ENCODE data around the gene EVC2.
A peak's percentile ranks its signal among the peaks of the same experiment; 100 is the strongest.

Gene EVC2

GRCh38 chr4:5754529-5754881, 46.1 kb upstream of the EVC2 start:
- H3K9ac ChIP-seq (ENCODE audit: low read length): no peak overlapping the region
- no peak overlapping the region for H2AFZ ChIP-seq (ENCODE audit: low read depth, low read length)
- H3K36me3 ChIP-seq (replicated peaks; ENCODE audit: low read depth, low read length): peaks cover 6% of the 10 kb centered on the region
- peaks cover 10% of the 10 kb centered on the region for H4K20me1 ChIP-seq (ENCODE audit: insufficient read depth, low read length)
- TF ChIP-seq EZH2phosphoT487 (IDR thresholded peaks at IDR 0.05; ENCODE audit: low read depth): no peak
- no peak for TF ChIP-seq CTCF (IDR thresholded peaks at IDR 0.05; ENCODE audit: low read depth, low read length)
- H3K27ac ChIP-seq (ENCODE audit: low read length): no peak overlapping the region
- no peaks in the 10 kb centered on the region for H3K9me3 ChIP-seq (ENCODE audit: insufficient read depth, low read length)
- no peaks in the 10 kb centered on the region for H3K79me2 ChIP-seq (ENCODE audit: low read length)
- H3K4me2 ChIP-seq (ENCODE audit: low read length): no peak overlapping the region
- peaks cover 28% of the 10 kb centered on the region for H3K4me1 ChIP-seq (ENCODE audit: low read length)
- H3K4me3 ChIP-seq (ENCODE audit: low read length): no peak overlapping the region
- no peaks in the 10 kb centered on the region for H3K27me3 ChIP-seq (ENCODE audit: low read depth, low read length)

DNA sequence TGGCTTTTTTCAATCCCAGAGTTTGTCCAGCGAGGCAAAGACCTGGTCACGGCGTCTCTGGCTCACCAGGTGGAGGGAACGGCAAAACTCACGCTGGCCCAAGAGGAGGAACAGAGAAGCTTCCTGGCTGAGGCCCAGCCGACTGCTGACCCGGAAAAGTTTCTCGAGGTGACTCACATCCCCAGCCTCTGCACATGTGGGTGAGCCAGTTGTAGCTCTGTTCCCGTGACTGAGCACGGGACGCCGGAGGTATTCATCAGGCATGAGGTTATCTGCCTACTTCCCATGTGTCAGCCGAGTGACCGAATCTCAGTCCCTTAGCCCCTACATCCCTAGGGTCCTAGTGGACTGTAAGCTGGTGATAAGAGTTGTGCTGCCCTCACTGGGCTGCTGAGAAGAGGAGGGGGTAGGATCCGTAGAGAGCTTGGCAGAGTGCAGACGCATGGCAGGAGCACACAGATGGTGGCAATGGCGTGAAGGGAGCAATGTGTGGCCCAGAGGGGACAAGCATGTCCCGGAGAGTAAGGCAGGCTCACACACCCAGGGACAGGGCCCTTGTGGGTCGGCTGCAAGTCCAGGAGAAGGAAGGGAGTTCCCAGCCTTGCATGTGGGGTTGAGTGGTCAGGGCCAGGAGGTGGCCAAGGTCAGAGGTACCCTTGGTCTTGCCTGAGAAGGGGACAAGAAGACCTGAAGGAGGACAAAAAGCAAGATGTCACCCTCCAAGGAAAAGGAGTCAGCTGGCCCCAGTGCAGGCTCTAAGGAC, 45.6 kb upstream of the EVC2 start:
- no peak overlapping the region for H2AFZ ChIP-seq (ENCODE audit: low read depth, low read length)
- peaks cover 26% of the 10 kb centered on the region for H3K4me1 ChIP-seq (ENCODE audit: low read length)
- peak overlapping the region; percentile 62 for H3K4me2 ChIP-seq (ENCODE audit: low read length)
- no peaks in the 10 kb centered on the region for H3K79me2 ChIP-seq (ENCODE audit: low read length)
- no peaks in the 10 kb centered on the region for H3K27me3 ChIP-seq (ENCODE audit: low read depth, low read length)
- H3K4me3 ChIP-seq (ENCODE audit: low read length): peak overlapping the region; percentile 32; the same call in 1 of the 2 replicates
- H3K9ac ChIP-seq (ENCODE audit: low read length): peak overlapping the region; percentile 33; the same call in 1 of the 2 replicates
- H3K9me3 ChIP-seq (ENCODE audit: insufficient read depth, low read length): no peaks in the 10 kb centered on the region
- peak overlapping the region; percentile 24 for H3K27ac ChIP-seq (ENCODE audit: low read length)
- peaks cover 6% of the 10 kb centered on the region for H3K36me3 ChIP-seq (replicated peaks; ENCODE audit: low read depth, low read length)
- TF ChIP-seq CTCF (IDR thresholded peaks at IDR 0.05; ENCODE audit: low read depth, low read length) (no peak), EZH2phosphoT487 (IDR thresholded peaks at IDR 0.05; ENCODE audit: low read depth) (no peak)
- peaks cover 4% of the 10 kb centered on the region for H4K20me1 ChIP-seq (ENCODE audit: insufficient read depth, low read length)

DNA sequence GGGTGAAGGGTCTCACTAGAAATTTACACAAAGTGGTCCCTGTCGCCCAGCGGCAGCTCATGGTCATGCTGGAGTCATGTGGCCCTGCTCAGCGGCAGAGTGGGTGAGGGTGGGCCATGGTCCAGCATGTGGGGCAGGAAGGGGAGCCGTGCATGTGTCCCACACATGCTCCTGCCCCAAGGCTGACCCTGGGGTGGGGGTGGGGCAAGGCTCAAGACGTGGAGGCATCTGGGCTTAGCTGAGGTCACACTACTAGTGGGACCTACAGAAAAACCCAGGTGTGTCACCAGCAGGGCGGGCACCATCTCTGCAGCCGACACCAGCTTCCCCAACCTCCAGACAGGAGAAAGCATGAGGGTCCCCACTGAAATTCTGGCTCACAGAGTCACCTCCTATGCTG, 45.0 kb upstream of the EVC2 start:
- Histone ChIP-seq H2AFZ (ENCODE audit: low read depth, low read length) (no peak overlapping the region), H3K4me2 (ENCODE audit: low read length) (peak overlapping the region; percentile 62), H3K4me3 (ENCODE audit: low read length) (peak overlapping the region; percentile 32; the same call in 1 of the 2 replicates), H3K27ac (ENCODE audit: low read length) (peak overlapping the region; percentile 24; the same call in 1 of the 2 replicates), H4K20me1 (ENCODE audit: insufficient read depth, low read length) (peaks cover under 1% of the 10 kb centered on the region; the same call in 1 of the 2 replicates), H3K79me2 (ENCODE audit: low read length) (no peaks in the 10 kb centered on the region), H3K9ac (ENCODE audit: low read length) (peak overlapping the region; percentile 33; the same call in 1 of the 2 replicates), H3K27me3 (ENCODE audit: low read depth, low read length) (no peaks in the 10 kb centered on the region), H3K9me3 (ENCODE audit: insufficient read depth, low read length) (no peaks in the 10 kb centered on the region), H3K4me1 (ENCODE audit: low read length) (peaks cover 20% of the 10 kb centered on the region), H3K36me3 (replicated peaks; ENCODE audit: low read depth, low read length) (peaks cover 6% of the 10 kb centered on the region)
- no peak for TF ChIP-seq EZH2phosphoT487 (IDR thresholded peaks at IDR 0.05; ENCODE audit: low read depth)
- no peak for TF ChIP-seq CTCF (IDR thresholded peaks at IDR 0.05; ENCODE audit: low read depth, low read length)

DNA sequence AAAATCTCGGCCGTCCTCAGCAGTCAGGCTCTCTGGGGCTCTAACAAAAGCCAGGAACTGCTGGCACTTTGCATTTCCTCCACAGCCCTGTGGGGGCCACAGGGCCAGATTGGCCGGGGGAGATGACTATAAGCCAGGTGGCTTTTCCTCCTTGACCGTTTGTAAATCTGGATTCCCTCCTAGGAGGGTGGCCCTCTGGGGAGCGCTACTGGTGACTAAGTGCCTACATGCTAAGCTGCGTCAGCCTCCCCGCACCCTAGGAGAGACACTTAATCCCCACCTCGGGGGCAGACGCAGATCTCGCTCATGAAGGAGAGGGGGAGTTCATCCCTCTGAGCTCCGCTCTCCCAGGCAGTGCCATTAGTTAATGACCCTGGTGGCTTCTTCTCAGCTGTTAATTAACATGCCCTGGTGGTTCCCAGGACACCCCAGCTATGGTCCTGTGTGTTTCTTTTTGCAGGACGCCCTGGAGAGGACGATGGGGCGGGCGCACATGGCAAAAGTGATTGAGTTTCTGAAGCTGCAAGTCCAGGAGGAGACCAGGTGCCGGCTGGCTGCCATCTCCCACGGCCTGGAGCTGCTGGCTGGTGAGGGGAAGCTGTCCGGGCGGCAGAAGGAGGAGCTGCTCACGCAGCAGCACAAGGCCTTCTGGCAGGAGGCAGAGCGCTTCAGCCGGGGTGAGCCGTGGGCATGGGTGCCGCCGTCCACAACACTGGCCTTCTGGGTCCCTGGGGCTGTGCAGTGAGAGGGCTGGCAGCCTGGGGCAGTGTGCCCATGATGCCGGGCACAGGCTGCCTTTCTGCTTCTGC, 44.2 kb upstream of the EVC2 start:
- Histone ChIP-seq H3K4me1 (ENCODE audit: low read length) (peaks cover 15% of the 10 kb centered on the region), H3K4me2 (ENCODE audit: low read length) (no peak overlapping the region), H4K20me1 (ENCODE audit: insufficient read depth, low read length) (no peaks in the 10 kb centered on the region), H3K36me3 (replicated peaks; ENCODE audit: low read depth, low read length) (peaks cover 13% of the 10 kb centered on the region), H3K9ac (ENCODE audit: low read length) (no peak overlapping the region), H3K27me3 (ENCODE audit: low read depth, low read length) (no peaks in the 10 kb centered on the region), H3K9me3 (ENCODE audit: insufficient read depth, low read length) (no peaks in the 10 kb centered on the region), H2AFZ (ENCODE audit: low read depth, low read length) (no peak overlapping the region), H3K79me2 (ENCODE audit: low read length) (no peaks in the 10 kb centered on the region), H3K4me3 (ENCODE audit: low read length) (no peak overlapping the region), H3K27ac (ENCODE audit: low read length) (no peak overlapping the region)
- no peak for TF ChIP-seq CTCF (IDR thresholded peaks at IDR 0.05; ENCODE audit: low read depth, low read length)
- no peak for TF ChIP-seq EZH2phosphoT487 (IDR thresholded peaks at IDR 0.05; ENCODE audit: low read depth)

All from OCI-LY3 (cell line).